ENCODE measurements around the gene MAML3. TPM values are rescaled to one million over a fixed set of nuclear protein-coding genes. Genes with fewer than 3 reads are reported as not detected.

Gene MAML3
- total RNA-seq, 1 experiment from 2014 or later = 0.89 TPM

DNA sequence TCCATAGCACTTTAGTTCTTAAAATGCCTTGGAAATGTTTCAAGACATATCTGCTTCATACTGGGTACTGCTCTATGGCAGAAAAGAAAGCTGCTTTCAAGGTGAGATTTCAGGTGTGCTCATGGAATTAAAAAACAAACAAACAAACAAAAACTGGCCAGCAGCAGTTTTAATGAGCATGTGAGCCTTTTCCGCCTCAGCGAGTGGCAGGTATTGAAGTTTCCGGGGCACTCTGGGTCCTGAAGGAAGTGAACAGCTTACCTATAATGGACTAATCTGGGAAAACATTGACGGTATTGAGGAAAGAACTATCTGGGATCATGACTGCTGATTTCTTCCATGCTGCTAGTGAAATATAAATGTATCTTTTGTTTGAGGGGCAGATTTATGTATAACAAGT lies 194.6 kb downstream of the MAML3 start:
- no TSS peak for BruUV-seq (replicated peaks)
- ChIA-PET POLR2A (no interaction called here), CTCF (no interaction called here)
- TF ChIP-seq, protein P1, sequence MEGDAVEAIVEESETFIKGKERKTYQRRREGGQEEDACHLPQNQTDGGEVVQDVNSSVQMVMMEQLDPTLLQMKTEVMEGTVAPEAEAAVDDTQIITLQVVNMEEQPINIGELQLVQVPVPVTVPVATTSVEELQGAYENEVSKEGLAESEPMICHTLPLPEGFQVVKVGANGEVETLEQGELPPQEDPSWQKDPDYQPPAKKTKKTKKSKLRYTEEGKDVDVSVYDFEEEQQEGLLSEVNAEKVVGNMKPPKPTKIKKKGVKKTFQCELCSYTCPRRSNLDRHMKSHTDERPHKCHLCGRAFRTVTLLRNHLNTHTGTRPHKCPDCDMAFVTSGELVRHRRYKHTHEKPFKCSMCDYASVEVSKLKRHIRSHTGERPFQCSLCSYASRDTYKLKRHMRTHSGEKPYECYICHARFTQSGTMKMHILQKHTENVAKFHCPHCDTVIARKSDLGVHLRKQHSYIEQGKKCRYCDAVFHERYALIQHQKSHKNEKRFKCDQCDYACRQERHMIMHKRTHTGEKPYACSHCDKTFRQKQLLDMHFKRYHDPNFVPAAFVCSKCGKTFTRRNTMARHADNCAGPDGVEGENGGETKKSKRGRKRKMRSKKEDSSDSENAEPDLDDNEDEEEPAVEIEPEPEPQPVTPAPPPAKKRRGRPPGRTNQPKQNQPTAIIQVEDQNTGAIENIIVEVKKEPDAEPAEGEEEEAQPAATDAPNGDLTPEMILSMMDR (IDR thresholded peaks at IDR 0.05; ENCODE audit: unreplicated experiment) = no peak
- Mint-ChIP-seq H3K27ac (ENCODE audit: low read depth, unreplicated experiment) (no peak overlapping the region), H3K4me3 (ENCODE audit: unreplicated experiment) (no peak overlapping the region), H3K27me3 (ENCODE audit: insufficient read depth, unreplicated experiment) (peaks cover 10% of the 10 kb centered on the region), H3K36me3 (ENCODE audit: insufficient read depth, unreplicated experiment) (no peaks in the 10 kb centered on the region), H3K9me3 (ENCODE audit: unreplicated experiment) (no peaks in the 10 kb centered on the region), H3K4me1 (ENCODE audit: insufficient read depth, unreplicated experiment) (no peaks in the 10 kb centered on the region)
- intact Hi-C loops (cut with micrococcal nuclease) = no loop called here
- no peak for DNase-seq (ENCODE audit: unreplicated experiment)

DNA sequence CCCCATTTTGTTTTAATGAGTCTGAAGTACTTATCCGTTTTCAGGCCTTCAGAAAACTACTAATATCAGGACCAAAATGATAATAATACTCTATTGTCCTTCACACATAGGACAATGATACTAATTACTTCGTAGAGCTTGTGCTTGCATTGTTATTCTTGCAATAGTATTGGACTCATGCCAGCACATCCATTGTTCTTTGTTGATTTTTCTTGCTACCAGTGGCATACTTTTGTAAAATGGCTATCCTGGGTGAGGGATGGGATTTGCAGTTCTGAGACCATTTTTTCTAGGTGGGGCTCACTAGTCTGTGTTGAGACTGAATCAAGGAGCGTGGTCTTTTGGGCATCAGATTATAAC lies 195.3 kb downstream of the MAML3 start:
- ChIA-PET CTCF (no interaction called here), POLR2A (no interaction called here)
- intact Hi-C loops (cut with micrococcal nuclease) = no loop called here
- BruUV-seq (replicated peaks) = no TSS peak
- Mint-ChIP-seq H3K27me3 (ENCODE audit: insufficient read depth, unreplicated experiment) (peaks cover 10% of the 10 kb centered on the region), H3K36me3 (ENCODE audit: insufficient read depth, unreplicated experiment) (no peaks in the 10 kb centered on the region), H3K27ac (ENCODE audit: low read depth, unreplicated experiment) (no peak overlapping the region), H3K4me1 (ENCODE audit: insufficient read depth, unreplicated experiment) (no peaks in the 10 kb centered on the region), H3K9me3 (ENCODE audit: unreplicated experiment) (no peaks in the 10 kb centered on the region), H3K4me3 (ENCODE audit: unreplicated experiment) (no peak overlapping the region)
- TF ChIP-seq, protein P1 (IDR thresholded peaks at IDR 0.05; ENCODE audit: unreplicated experiment) = no peak
- DNase-seq (ENCODE audit: unreplicated experiment) = peak; percentile 31

DNA sequence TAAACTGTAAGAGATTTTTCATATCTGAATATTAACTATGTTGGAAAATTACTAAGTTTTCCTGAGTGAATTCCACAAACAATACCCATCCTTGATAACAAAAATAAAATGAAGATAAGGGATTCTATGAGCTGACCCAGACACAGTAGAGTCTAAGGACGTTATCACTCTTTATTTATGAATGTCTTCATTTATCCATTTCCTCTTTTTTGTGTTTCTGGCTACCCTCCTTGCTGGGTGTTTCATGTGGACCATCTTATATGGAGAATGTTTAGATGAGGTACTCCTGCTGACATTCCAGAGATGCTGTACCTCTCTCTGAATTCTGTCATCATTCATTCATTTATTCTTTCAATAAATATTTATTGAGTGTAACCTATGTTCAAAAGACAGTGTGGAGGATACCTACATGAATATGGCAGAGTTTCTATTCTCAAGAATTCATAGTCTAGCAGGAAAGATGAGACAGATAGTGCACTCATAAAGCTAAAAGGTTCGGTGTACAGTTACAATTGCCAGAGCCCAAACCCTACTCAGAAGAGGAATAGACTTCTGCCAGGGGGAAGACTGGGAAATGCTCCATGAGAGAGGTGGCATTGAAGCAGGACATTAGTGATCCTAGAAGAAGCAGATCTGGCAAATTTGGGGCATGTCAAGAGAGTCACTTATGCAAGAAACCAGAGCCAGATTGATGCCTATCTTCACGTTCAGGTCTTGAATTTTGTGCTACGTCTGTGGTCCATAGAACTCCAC lies 195.8 kb downstream of the MAML3 start:
- Mint-ChIP-seq H3K4me3 (ENCODE audit: unreplicated experiment) (no peak overlapping the region), H3K27me3 (ENCODE audit: insufficient read depth, unreplicated experiment) (peaks cover 10% of the 10 kb centered on the region), H3K4me1 (ENCODE audit: insufficient read depth, unreplicated experiment) (no peaks in the 10 kb centered on the region), H3K36me3 (ENCODE audit: insufficient read depth, unreplicated experiment) (no peaks in the 10 kb centered on the region), H3K27ac (ENCODE audit: low read depth, unreplicated experiment) (no peak overlapping the region), H3K9me3 (ENCODE audit: unreplicated experiment) (no peaks in the 10 kb centered on the region)
- TF ChIP-seq, protein P1 (IDR thresholded peaks at IDR 0.05; ENCODE audit: unreplicated experiment) = no peak
- CTCF ChIA-PET = no interaction called here
- DNase-seq (ENCODE audit: unreplicated experiment) = no peak
- intact Hi-C loops (cut with micrococcal nuclease) = no loop called here
- BruUV-seq (replicated peaks) = no TSS peak
- POLR2A ChIA-PET = no interaction called here

DNA sequence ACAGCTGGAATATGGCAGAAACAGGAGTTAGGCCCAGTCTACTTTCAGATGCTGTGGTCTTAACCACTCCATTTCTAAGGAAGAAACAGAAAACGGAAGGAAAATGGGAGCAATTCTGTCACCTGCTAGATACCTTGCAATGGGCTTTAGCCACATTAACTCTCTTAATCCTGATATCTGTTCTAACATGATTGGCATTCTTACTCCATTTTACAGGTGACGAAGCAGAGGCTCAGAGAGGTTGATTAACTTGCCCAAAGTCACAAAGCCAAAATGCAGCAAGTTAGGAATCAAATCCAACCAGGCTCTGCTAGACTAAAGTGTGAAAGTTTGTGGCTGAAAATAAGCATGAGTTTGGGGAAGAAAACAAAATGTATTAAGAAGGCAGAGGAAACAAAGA lies 196.9 kb downstream of the MAML3 start:
- no peak overlapping the region for H3K27ac Mint-ChIP-seq (ENCODE audit: low read depth, unreplicated experiment)
- CTCF ChIA-PET = interaction anchor here (0.6 kb wide), 1 partner anchor 270 kb away, joined by 4 read pairs; no protein-coding TSS in a partner anchor
- H3K27me3 Mint-ChIP-seq (ENCODE audit: insufficient read depth, unreplicated experiment) = peaks cover 10% of the 10 kb centered on the region
- TF ChIP-seq, protein P1 (IDR thresholded peaks at IDR 0.05; ENCODE audit: unreplicated experiment) = no peak
- H3K36me3 Mint-ChIP-seq (ENCODE audit: insufficient read depth, unreplicated experiment) = no peaks in the 10 kb centered on the region
- BruUV-seq (replicated peaks) = no TSS peak
- intact Hi-C loops (cut with micrococcal nuclease) = no loop called here
- H3K9me3 Mint-ChIP-seq (ENCODE audit: unreplicated experiment) = no peaks in the 10 kb centered on the region
- no peak for DNase-seq (ENCODE audit: unreplicated experiment)
- POLR2A ChIA-PET = no interaction called here
- H3K4me3 Mint-ChIP-seq (ENCODE audit: unreplicated experiment) = no peak overlapping the region
- no peaks in the 10 kb centered on the region for H3K4me1 Mint-ChIP-seq (ENCODE audit: insufficient read depth, unreplicated experiment)
